GM15510 (cell line): ENCODE results near the gene PEMT.

Experiments
- POLR2A ChIP-seq: IDR thresholded peaks from 3 replicates; pipeline ENCODE4 v1.6.1; 2011; ENCODE audit warnings: borderline replicate concordance; ENCODE audit not compliant: insufficient read length; ENCODE audit errors: extremely low read depth

Gene PEMT

GRCh38 chr17:17591355-17592298, at the start of gene PEMT:
Gene PEMT (minus strand): TSS chr17:17591708. CDS start chr17:17591626, 82 bp downstream.
- peak; percentile 84 for TF ChIP-seq POLR2A

- TF ChIP-seq POLR2A, result no peak
Observed at GRCh38 chr17:17638467-17638866, 47.0 kb upstream of the PEMT start.

- no peak for TF ChIP-seq POLR2A
Observed at GRCh38 chr17:17636272-17636885, 44.9 kb upstream of the PEMT start.

- TF ChIP-seq POLR2A, result no peak
Observed at GRCh38 chr17:17635126-17635525, 43.6 kb upstream of the PEMT start.

GRCh38 chr17:17633310-17633709, 41.8 kb upstream of the PEMT start:
- TF ChIP-seq POLR2A, result no peak

- no peak for TF ChIP-seq POLR2A
Observed at GRCh38 chr17:17628388-17629008, 37.0 kb upstream of the PEMT start.

GRCh38 chr17:17626840-17627239, 35.3 kb upstream of the PEMT start:
- no peak for TF ChIP-seq POLR2A

GRCh38 chr17:17626151-17626805, 34.8 kb upstream of the PEMT start:
- no peak for TF ChIP-seq POLR2A

GRCh38 chr17:17624741-17625140, 33.2 kb upstream of the PEMT start:
- TF ChIP-seq POLR2A, result no peak

GRCh38 chr17:17623904-17624303, 32.4 kb upstream of the PEMT start:
- no peak for TF ChIP-seq POLR2A

- TF ChIP-seq POLR2A, result no peak
Observed at GRCh38 chr17:17621254-17621653, 29.7 kb upstream of the PEMT start.

- TF ChIP-seq POLR2A, result no peak
Observed at GRCh38 chr17:17613708-17614114, 22.2 kb upstream of the PEMT start.

GRCh38 chr17:17612085-17613022, 20.8 kb upstream of the PEMT start:
- TF ChIP-seq POLR2A, result no peak

- TF ChIP-seq POLR2A, result no peak
Observed at GRCh38 chr17:17609121-17609520, 17.6 kb upstream of the PEMT start.

- no peak for TF ChIP-seq POLR2A
Observed at GRCh38 chr17:17606416-17607000, 15.0 kb upstream of the PEMT start.

GRCh38 chr17:17605729-17606088, 14.2 kb upstream of the PEMT start:
- no peak for TF ChIP-seq POLR2A
